Posterior vena cava (tissue), 2 donors: Measurements from ENCODE around the gene CDK6. TPM values are rescaled to one million over a fixed set of nuclear protein-coding genes. Genes with fewer than 3 reads are reported as not detected.
"Not testable (repeated sequence)": the region's sequence is repeated elsewhere in the genome, so short reads cannot be mapped to it uniquely, and the experiment has no call there.

ENCODE experiments used
- DNase-seq: peaks from one replicate; pipeline ENCODE4 v3.0.0-alpha.2; 2020; ENCODE audit warnings: low spot score
- intact Hi-C, 2 donors: fragments of 100-400 bp; cut with DNase I; formaldehyde crosslinking; loops; one replicate each; pipeline versions ENCODE4 v1.14.1 to v1.14.2; 2022 to 2023
- total RNA-seq, 2 donors: library from RNA; stranded (reverse); fragmentation: NEBNext Ultra II Directional; extraction: Animal tissue kit (Norgen Biotek cat#: 25700); gene quantifications; one replicate each; pipeline ENCODE4 v1.2.1, GENCODE V29; 2021
- donor health status: DM: yes; HTN: yes; CAD: no.
- donor health status: DM: yes; HTN: yes; CAD: no.

Gene CDK6
- total RNA-seq, 2 donors from 2014 or later = 19.1 to 24.9 TPM

GRCh38 chr7:92606985-92607384, 229.4 kb downstream of the CDK6 start:
- intact Hi-C loops = no loop called here

GRCh38 chr7:92604517-92604916, 231.9 kb downstream of the CDK6 start:
- intact Hi-C loops = not testable (repeated sequence)

More at GRCh38 chr7:92606985-92607384, 229.4 kb downstream of the CDK6 start:
- DNase-seq = no peak

GRCh38 chr7:92603089-92603445, 233.3 kb downstream of the CDK6 start:
- intact Hi-C loops = no loop called here

More at GRCh38 chr7:92604517-92604916, 231.9 kb downstream of the CDK6 start:
- DNase-seq = not testable (repeated sequence)

GRCh38 chr7:92602352-92603088, 233.9 kb downstream of the CDK6 start:
- intact Hi-C loops = no loop called here
- no peak for DNase-seq

More at GRCh38 chr7:92603089-92603445, 233.3 kb downstream of the CDK6 start:
- no peak for DNase-seq

- intact Hi-C loops = no loop called here
- no peak for DNase-seq
These were observed 237.9 kb downstream of the CDK6 start for GRCh38 chr7:92598310-92598981.

GRCh38 chr7:92595281-92595680, 241.1 kb downstream of the CDK6 start:
- DNase-seq = no peak
- intact Hi-C loops = no loop called here

- intact Hi-C loops = no loop called here
These were observed 241.6 kb downstream of the CDK6 start for GRCh38 chr7:92594746-92595145.

GRCh38 chr7:92590711-92591310, 245.6 kb downstream of the CDK6 start:
- intact Hi-C loops = no loop called here
- no peak for DNase-seq

More at GRCh38 chr7:92594746-92595145, 241.6 kb downstream of the CDK6 start:
- DNase-seq = no peak

GRCh38 chr7:92589056-92589455, 247.3 kb downstream of the CDK6 start:
- intact Hi-C loops = no loop called here

GRCh38 chr7:92588561-92588960, 247.8 kb downstream of the CDK6 start:
- DNase-seq = no peak
- intact Hi-C loops = no loop called here

More at GRCh38 chr7:92589056-92589455, 247.3 kb downstream of the CDK6 start:
- no peak for DNase-seq

GRCh38 chr7:92586841-92587240, 249.5 kb downstream of the CDK6 start:
- intact Hi-C loops = no loop called here
- DNase-seq = no peak

GRCh38 chr7:92586403-92586802, 250.0 kb downstream of the CDK6 start:
- intact Hi-C loops = no loop called here
- no peak for DNase-seq

GRCh38 chr7:92584953-92585352, 251.4 kb downstream of the CDK6 start:
- no peak for DNase-seq
- intact Hi-C loops = no loop called here

GRCh38 chr7:92582948-92583347, 253.4 kb downstream of the CDK6 start:
- DNase-seq = no peak
- intact Hi-C loops = no loop called here

GRCh38 chr7:92576296-92576695, 260.1 kb downstream of the CDK6 start:
- intact Hi-C loops = no loop called here
- DNase-seq = no peak

GRCh38 chr7:92569137-92569536, 267.2 kb downstream of the CDK6 start:
- no peak for DNase-seq
- intact Hi-C loops = loop anchor here in 1 of 2 donors (10.0 kb wide), 1 partner anchor 324 kb away; the partner anchor contains the start of genes ANKIB1 and KRIT1

- intact Hi-C loops = loop anchor here in 1 of 2 donors (10.0 kb wide), 1 partner anchor 323 kb away; the partner anchor contains the start of genes ANKIB1 and KRIT1
- DNase-seq = no peak
These were observed 268.9 kb downstream of the CDK6 start for GRCh38 chr7:92567460-92567859.

GRCh38 chr7:92563345-92563744, 273.0 kb downstream of the CDK6 start:
- DNase-seq = no peak
- intact Hi-C loops = loop anchor here in 1 of 2 donors (10.0 kb wide), 1 partner anchor 319 kb away; the partner anchor contains the start of genes ANKIB1 and KRIT1

- intact Hi-C loops = loop anchor here in 1 of 2 donors (10.0 kb wide), 1 partner anchor 316 kb away; the partner anchor contains the start of genes ANKIB1 and KRIT1
- DNase-seq = no peak
These were observed 275.8 kb downstream of the CDK6 start for GRCh38 chr7:92560602-92561001.

- DNase-seq = no peak
- intact Hi-C loops = no loop called here
These were observed 278.5 kb downstream of the CDK6 start for GRCh38 chr7:92557808-92558362.
